IPS-18c (cell line): Measurements from ENCODE around the gene HBG2.

Experiments used
- H3K4me3 ChIP-seq: 2 replicates; pipeline ENCODE4 v1.7.0; 2013; ENCODE audit warnings: low read depth, mild to moderate bottlenecking, low read length, moderate library complexity; ENCODE audit not compliant: insufficient read depth
- H3K9me3 ChIP-seq: one replicate; pipeline ENCODE4 v1.6.1; 2013; ENCODE audit warnings: mild to moderate bottlenecking, low read length, moderate library complexity; ENCODE audit not compliant: control insufficient read depth, insufficient read depth

HBG2 gene

DNA sequence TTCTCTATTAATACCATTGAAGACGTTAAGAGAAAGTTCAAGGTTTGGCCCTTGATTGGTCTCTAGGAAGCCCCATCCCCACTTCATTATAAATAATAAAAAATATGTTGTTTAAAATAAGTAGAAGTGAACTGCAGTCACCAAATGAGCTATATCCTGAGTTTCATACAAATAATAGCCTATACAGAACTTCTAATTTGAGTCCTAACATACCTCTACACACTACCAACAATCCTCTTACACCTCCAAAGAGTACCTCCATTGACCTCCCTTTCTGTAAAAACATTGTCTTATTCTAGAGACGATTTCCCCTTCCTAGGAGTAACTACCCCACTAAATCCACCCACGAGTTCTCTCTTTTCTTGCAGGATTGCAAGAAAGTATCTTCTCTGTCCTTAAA is 13.1 kb downstream of the HBG2 start:
- Histone ChIP-seq H3K4me3 (no peak overlapping the region), H3K9me3 (no peaks in the 10 kb centered on the region)

DNA sequence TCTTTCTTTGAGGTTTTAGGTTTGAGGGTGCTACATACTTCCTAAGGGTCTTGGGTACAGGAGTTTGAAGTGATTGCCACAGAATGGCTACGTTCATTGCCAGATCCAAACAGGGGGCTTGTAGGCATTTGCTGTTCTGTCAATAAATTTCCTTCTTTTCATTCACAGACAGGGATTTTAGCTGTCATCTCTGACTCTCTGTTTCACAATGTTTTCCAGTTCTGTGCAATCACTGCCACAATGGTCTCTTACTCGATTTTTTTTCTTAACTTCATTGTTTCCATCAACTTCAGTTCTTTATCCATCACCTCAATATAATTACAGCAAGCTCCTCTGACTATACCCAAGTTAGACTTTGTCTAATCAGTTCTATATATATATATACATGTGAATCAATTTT is 14.1 kb downstream of the HBG2 start:
- Histone ChIP-seq H3K9me3 (no peaks in the 10 kb centered on the region), H3K4me3 (no peak overlapping the region)

DNA sequence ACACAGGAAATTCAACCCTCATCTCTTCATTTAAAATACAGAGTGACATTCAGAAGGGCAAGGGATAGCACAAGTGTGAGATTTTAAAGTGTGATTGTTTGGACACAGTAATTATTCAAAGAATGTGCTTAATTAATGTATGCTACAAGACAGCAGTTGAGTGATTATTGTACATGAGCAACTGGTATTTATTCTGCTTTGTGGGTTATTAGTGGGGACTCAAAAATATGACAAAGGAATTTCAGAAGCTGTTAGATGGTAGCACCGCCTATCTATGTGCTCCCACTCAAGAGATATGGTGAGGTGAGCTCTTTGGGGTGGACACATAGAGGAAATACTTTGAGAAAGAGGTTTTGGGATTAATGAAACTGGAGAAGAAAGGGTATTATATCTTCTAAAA is 14.5 kb downstream of the HBG2 start:
- Histone ChIP-seq H3K4me3 (no peak overlapping the region), H3K9me3 (no peaks in the 10 kb centered on the region)

GRCh38 chr11:5239046-5239445 is 15.5 kb downstream of the HBG2 start:
- Histone ChIP-seq H3K9me3 (no peaks in the 10 kb centered on the region), H3K4me3 (no peak overlapping the region)

DNA sequence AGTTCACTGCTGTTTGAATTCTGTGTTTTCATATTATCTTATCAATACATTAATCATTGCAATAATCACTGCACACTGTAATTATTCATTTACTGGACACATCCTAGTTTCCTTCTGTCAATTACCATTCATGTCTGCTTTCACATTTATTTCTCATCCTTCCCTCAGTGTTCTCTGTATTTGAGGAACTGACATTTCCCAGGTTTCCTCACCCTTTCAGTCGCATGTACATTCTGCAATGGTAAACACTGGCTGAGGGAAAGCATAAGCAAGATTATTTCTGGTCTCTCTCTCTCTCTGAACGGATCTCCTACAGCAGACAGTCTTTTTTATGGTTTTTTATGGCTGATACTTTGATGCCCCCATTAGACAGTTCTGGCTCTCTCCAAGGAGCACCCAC is 16.1 kb downstream of the HBG2 start:
- Histone ChIP-seq H3K4me3 (no peak overlapping the region), H3K9me3 (no peaks in the 10 kb centered on the region)

- Histone ChIP-seq H3K9me3 (no peaks in the 10 kb centered on the region), H3K4me3 (no peak overlapping the region)
Measured at GRCh38 chr11:5237420-5237819, 17.2 kb downstream of the HBG2 start.

GRCh38 chr11:5235364-5236095 is 19.1 kb downstream of the HBG2 start:
- no peak overlapping the region for H3K4me3 ChIP-seq
- no peaks in the 10 kb centered on the region for H3K9me3 ChIP-seq

DNA sequence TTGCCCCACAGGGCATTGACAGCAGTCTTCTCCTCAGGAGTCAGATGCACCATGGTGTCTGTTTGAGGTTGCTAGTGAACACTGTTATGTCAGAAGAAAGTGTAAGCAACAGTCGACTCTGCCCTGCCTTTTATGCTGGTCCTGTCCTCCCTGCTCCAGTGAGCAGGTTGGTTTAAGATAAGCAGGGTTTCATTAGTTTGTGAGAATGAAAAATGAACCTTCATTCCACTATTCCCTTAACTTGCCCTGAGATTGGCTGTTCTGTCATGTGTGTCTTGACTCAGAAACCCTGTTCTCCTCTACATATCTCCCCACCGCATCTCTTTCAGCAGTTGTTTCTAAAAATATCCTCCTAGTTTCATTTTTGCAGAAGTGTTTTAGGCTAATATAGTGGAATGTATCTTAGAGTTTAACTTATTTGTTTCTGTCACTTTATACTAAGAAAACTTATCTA is 20.2 kb downstream of the HBG2 start, which contains the start of gene HBD:
Gene HBD, minus strand, starts transcription at position 103 of the 454 bp plus-strand sequence. Its CDS starts 50 bp downstream, at position 53.
- H3K9me3 ChIP-seq = no peaks in the 10 kb centered on the region
- no peak within 1 kb of the TSS for H3K4me3 ChIP-seq

DNA sequence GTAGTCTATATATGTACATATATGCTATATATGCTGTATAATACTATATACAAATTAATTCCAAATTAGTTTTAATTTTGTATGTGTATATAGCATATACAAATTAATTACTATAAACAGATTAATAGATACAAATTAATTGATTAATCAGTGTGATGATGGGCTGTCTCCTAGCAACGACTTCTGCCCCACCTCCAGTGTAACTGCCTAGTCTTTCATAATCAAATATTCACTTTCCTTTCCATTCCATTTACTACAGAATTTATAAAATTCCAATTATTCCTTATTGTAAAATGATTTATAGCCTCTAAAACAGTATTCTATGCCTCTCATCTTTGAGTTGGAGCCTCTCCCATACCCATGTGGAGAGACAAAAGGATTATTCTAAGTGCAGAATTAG is 21.3 kb downstream of the HBG2 start:
- Histone ChIP-seq H3K9me3 (no peaks in the 10 kb centered on the region), H3K4me3 (no peak overlapping the region)

DNA sequence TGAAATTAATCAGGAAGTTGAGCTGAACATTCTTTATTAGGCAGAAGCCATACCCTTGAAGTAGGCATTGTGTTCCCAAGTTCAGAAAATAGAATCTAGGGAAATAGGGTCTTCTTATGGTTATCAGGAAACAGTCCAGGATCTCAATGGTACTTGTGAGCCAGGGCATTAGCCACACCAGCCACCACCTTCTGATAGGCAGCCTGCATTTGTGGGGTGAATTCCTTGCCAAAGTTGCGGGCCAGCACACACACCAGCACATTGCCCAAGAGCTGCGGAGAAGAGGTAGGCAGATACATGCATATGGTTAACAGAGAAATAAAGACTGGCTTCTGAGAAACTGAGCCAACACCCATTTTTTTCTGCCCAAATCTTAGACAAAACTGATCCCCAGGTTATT is 21.8 kb downstream of the HBG2 start:
- H3K9me3 ChIP-seq = peaks cover 2% of the 10 kb centered on the region
- H3K4me3 ChIP-seq = no peak overlapping the region

DNA sequence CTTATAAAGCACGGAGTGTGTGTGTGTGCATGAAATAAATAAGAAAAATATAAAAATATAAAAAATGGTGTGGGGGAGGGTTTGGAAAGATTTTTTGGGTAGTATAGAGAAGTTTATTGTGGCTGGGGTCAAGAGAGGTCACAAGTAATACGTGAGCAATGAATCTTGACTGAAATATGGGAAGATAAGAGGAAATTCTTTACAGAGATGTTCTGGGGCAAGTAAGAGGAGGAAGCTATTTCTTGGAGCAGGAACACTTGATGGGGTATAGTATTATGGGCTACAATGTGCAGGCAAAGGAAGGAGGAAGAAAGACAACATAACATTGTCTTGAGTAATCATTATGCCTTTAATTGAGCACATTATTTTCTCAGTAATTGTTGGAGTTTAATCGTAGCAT is 22.4 kb downstream of the HBG2 start:
- H3K9me3 ChIP-seq = peaks cover 2% of the 10 kb centered on the region
- H3K4me3 ChIP-seq = no peak overlapping the region

- H3K9me3 ChIP-seq = peaks cover 2% of the 10 kb centered on the region
- no peak overlapping the region for H3K4me3 ChIP-seq
Measured at GRCh38 chr11:5231111-5231510, 23.5 kb downstream of the HBG2 start.

- Histone ChIP-seq H3K9me3 (peaks cover 2% of the 10 kb centered on the region), H3K4me3 (no peak overlapping the region)
Measured at GRCh38 chr11:5230266-5230665, 24.3 kb downstream of the HBG2 start.

GRCh38 chr11:5229796-5230195 is 24.8 kb downstream of the HBG2 start:
- H3K9me3 ChIP-seq = peaks cover 2% of the 10 kb centered on the region
- H3K4me3 ChIP-seq = no peak overlapping the region

DNA sequence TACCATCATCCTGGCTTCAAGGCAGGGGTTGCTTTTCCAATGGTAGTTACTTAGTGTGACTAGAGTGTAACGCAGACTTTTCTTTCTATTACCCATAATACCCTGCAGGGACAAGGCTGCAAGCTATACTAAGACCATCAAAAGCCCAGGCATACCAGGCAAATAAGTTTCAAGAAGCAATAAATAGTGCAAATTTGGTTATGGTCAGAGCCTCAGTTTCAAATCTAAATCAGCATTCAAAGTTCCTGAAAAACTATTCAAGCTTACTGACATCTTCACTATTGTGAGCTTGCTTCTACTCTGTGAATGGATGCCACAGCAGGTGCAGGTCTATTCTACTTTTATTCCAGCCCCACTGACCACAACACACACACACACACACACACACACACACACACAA is 25.2 kb downstream of the HBG2 start:
- Histone ChIP-seq H3K4me3 (no peak overlapping the region), H3K9me3 (peaks cover 2% of the 10 kb centered on the region)

- Histone ChIP-seq H3K9me3 (peaks cover 2% of the 10 kb centered on the region), H3K4me3 (no peak overlapping the region)
Measured at GRCh38 chr11:5228124-5228523, 26.5 kb downstream of the HBG2 start.

DNA sequence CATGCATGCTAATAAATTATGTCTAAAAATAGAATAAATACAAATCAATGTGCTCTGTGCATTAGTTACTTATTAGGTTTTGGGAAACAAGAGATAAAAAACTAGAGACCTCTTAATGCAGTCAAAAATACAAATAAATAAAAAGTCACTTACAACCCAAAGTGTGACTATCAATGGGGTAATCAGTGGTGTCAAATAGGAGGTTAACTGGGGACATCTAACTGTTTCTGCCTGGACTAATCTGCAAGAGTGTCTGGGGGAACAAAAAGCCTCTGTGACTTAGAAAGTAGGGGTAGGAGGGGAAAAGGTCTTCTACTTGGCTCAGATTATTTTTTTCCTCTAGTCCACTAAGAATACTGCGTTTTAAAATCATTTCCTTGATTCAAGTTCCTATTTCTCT is 26.9 kb downstream of the HBG2 start:
- H3K9me3 ChIP-seq = peaks cover 2% of the 10 kb centered on the region

GRCh38 chr11:5226732-5227310 is 27.8 kb downstream of the HBG2 start, which contains the start of gene HBB:
TSS of gene HBB (minus strand) at chr11:5227071. CDS start at chr11:5227021, 50 bp downstream.
- H3K4me3 ChIP-seq = no peak within 1 kb of the TSS
- peaks cover 2% of the 10 kb centered on the region for H3K9me3 ChIP-seq

More for the DNA sequence above, 26.9 kb downstream of the HBG2 start:
- no peak overlapping the region for H3K4me3 ChIP-seq
